GM18870 (cell line): Measurements from ENCODE around the gene SVOPL.

Source experiments
- ATAC-seq: cut with Tn5 transposase; IDR thresholded peaks from one replicate; pipeline ENCODE4 v1.9.1; 2021; ENCODE audit warnings: moderate library complexity; ENCODE audit not compliant: unreplicated experiment

Gene SVOPL

GRCh38 chr7:138662076-138662990, 38.8 kb downstream of the SVOPL start:
- ATAC-seq: no peak

GRCh38 chr7:138661069-138661635, 40.0 kb downstream of the SVOPL start:
- ATAC-seq: no peak

- no peak for ATAC-seq
These were observed 42.3 kb downstream of the SVOPL start for GRCh38 chr7:138658889-138659288.

GRCh38 chr7:138657854-138658386, 43.2 kb downstream of the SVOPL start:
- no peak for ATAC-seq

- no peak for ATAC-seq
These were observed 44.2 kb downstream of the SVOPL start for GRCh38 chr7:138656952-138657351.

GRCh38 chr7:138654616-138655015, 46.5 kb downstream of the SVOPL start:
- ATAC-seq: no peak

GRCh38 chr7:138649506-138649905, 51.7 kb downstream of the SVOPL start:
- no peak for ATAC-seq

GRCh38 chr7:138645284-138645683, 55.9 kb downstream of the SVOPL start:
- no peak for ATAC-seq

GRCh38 chr7:138632826-138633602, 68.1 kb downstream of the SVOPL start:
- ATAC-seq: no peak

GRCh38 chr7:138632384-138632783, 68.8 kb downstream of the SVOPL start:
- ATAC-seq: no peak

- ATAC-seq: no peak
These were observed 71.0 kb downstream of the SVOPL start for GRCh38 chr7:138630059-138630610.

GRCh38 chr7:138627361-138627760, 73.8 kb downstream of the SVOPL start:
- ATAC-seq: no peak

GRCh38 chr7:138626846-138627245, 74.3 kb downstream of the SVOPL start:
- ATAC-seq: no peak

- ATAC-seq: no peak
These were observed 75.3 kb downstream of the SVOPL start for GRCh38 chr7:138625849-138626230.

GRCh38 chr7:138625084-138625848, 75.9 kb downstream of the SVOPL start:
- no peak for ATAC-seq

- ATAC-seq: no peak
These were observed 78.3 kb downstream of the SVOPL start for GRCh38 chr7:138622841-138623240.

- ATAC-seq: no peak
These were observed 82.2 kb downstream of the SVOPL start for GRCh38 chr7:138618933-138619332.

- ATAC-seq: no peak
These were observed 82.7 kb downstream of the SVOPL start for GRCh38 chr7:138618506-138618905.

- no peak for ATAC-seq
These were observed 85.1 kb downstream of the SVOPL start for GRCh38 chr7:138616085-138616484.

GRCh38 chr7:138613630-138614029, 87.5 kb downstream of the SVOPL start:
- no peak for ATAC-seq
